NOMO-1 treated with DMSO at 0.1 percent for 48 hours (cell line): Measurements from ENCODE around the gene NOS1AP.

ENCODE experiments used
- DNase-seq: peaks from one replicate; lab custom pipeline; 2025; ENCODE audit not compliant: unreplicated experiment; lab: John Stamatoyannopoulos, UW

The NOS1AP gene

DNA sequence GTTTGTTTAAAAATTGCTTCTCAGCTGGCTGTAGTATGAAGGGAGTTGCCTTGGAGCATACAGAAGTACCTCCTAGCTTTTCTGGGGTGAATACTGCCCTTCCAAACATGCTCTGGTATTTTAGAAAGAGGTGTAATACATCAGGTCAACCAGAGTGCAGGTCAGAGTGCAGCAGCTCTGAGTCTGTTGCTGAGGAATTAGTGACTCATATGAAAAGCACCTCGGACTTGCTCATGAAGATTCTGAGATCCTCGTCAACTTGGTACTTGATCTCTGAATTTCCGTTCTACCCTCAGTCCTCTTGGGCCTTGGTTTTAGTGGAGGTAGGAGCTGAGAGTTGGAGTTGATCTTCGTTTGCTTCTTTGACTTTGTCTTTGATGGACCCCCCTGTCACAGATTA, 67.3 kb downstream of the NOS1AP start:
- no peak for DNase-seq

DNA sequence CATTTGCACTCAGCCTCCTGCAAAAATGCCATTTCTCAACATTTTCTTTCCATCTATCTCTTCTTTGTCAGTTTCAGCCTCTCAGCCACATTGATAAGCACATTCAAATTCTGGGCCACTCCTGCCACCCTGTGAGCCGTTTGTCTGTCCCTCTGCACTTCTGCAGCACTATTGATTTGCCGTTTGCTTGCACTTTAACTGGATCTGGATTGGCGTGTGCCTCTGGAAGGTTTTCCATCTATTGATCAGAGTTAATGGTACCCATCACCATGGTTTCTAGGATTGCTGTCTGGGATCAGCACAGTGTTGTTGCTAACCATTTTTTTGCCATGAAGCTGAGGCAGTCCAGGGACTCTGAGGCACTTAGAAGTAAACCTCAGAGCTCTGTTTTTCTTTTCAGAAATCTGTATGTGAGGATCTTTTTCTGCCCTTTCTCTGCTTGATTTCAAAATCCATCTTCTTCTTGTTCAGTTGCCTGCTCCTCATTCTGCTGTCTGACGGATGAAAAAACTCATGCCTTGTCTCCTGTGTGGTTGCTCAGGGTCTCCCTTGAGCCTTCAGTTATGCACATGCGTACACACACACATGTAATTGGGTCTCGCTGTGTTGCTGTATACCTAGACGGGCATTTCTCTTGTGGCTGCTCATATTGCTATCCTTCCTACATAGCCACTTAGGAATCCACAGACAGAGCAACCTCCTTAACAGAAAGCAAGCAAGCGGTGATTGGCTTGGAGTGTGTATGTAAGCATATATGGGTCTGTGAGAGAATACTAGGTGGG, 67.9 kb downstream of the NOS1AP start:
- DNase-seq, result no peak

DNA sequence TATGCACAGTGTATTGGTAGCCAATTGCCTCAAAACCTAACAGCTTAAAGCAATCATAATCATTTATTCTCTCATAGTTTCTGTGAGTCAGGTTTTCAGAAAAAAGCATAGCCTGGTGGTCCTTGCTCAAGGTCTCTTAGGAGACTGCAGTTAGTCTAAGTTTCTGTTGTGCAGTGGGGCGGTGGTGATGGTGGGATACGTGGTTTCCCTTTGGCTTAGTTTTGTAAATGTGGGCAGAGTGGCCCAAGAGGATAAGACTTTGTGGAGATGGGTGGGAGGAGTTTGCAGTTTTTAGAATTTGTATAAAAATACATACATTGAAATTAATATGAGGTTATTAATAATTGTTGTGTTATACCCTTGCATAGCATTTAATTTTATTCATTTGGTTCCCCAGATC, 68.6 kb downstream of the NOS1AP start:
- DNase-seq, result no peak

DNA sequence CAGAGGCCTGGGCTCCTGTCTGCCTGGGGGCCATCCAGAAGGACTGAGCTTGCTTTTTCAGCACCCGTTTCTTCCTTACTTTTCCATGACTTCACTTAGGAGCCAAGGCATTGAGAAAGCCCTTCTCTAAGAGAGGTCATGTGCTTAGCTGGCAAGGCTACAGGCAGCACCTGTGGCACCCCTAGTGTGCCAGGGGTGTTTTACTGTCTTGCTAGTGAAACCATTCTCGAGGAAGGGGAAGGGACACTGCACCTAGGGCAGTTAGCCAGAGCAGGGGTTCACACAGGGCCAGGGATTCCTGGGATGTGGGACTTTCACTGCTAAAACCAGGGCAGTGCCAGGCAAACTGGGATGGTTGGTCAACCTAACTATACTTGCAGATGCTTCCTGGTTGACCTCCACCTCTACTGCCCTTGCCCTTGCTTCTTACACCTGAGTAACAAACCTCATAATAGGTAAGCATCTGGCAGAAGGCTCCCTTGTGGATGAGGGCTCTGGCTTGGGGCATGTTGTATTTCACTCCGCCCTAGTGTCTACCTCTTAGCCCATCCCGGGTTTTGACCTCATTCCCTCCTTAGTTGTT, 69.2 kb downstream of the NOS1AP start:
- no peak for DNase-seq

DNA sequence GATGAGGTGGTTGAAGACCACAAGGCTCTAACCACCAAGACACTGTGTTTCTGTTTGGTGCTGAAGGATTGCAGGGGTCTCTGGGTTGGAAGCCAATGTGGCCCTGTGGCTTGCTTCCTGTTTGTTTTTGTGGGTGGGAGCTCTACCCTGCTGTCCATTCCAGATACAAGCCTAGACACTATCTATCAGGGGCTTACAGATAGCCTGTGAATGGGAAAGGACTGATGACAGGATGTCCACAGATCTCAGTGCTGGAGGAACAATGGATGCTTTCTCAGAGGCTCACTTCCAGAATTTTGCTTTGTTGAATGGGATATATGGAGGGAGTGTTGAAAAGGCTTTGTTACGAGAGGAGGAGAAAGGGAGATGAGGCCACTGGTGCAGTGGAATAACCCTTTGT, 69.7 kb downstream of the NOS1AP start:
- DNase-seq, result no peak

DNA sequence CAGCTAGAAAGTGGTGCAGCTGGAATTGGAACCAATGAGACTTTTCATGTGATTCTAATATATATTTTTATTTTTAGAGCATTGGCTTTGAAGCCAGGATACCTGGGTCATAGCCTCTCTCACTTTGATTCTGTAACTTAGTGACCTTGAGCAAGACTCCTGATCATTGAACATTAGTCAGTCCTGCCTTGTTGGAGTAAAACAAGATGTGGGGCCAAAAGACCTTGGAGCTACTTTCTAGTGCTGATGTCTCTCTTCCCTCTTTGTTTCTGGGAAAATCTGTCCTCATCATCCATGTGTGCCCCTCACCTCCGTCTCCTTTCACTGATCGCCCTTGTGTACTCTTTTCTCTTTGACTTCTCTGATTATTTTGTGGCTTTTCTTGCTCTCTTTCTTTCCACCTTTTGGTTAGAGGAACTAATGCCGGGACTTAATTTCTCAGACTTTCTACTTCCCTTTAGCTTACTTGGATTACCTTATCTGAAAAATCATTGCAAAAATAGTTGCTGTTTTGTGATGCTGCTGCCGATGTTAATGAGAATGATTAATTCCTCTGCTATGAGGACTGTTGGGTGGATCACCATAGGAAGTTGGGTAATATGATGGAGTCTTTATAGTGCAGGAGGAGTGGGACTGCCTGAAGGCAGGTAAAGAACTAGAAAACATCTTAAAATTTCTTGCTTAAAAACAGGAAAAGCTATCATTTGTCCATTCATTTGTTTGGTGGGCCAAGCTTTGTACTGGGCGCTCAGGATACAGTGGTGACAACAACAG, 72.0 kb downstream of the NOS1AP start:
- DNase-seq, result peak; percentile 75

DNA sequence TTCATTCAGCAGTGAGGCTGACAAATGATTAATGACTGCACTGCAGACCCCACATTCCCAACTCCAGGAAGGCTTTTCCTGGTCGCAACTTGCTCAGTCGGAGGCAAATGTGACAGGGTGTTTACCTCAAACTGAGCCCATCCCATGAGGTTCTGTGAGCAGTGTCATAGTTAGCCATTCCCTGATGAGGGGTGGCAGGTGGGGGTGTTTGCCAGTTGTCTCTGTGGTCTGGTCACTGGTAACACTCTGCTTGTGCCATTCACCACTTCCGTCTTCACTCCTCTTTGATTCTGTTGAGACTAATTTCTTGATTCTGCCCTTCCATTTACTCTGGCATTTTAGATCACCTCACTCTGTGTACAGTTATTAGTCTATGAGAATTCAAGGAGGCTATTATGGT, 73.5 kb downstream of the NOS1AP start:
- DNase-seq, result no peak

DNA sequence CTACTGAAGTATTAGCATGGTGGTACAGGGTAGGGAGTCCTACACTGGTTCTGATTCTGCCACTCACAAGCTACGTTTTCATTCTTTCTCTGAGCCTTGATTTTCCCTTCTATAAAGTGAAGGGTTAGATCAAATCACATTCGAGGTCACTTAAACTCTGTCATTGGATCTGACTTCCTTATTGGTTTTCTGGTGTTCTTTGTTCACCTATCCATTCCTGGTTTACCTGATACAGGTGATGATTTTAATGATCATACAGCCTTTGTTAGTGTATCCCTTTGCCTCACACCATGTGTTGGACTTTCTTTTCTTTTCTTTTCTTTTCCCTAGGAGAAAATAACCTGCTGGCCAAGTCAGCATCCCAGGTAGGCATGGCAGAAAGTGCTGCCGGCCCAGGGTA, 74.8 kb downstream of the NOS1AP start:
- no peak for DNase-seq

DNA sequence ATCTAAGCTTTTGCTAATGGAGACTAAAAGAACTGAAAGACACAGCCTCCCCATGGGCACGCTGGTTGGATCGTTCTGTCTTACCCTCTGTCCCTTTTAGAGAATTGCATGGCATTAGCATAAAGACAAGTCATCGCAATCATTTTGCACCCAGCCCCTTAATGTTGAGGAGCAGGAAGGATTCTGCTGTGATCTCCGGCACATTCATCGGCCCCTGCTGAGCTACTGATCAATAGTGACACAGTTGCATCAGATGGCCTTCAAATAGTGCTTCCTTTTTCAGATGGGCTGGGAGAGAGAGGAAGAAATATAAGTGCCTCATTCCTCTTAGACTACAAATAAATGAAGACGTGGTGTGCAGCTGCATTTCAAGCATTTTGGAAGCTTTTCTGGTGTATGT, 75.4 kb downstream of the NOS1AP start:
- DNase-seq, result peak; percentile 68

DNA sequence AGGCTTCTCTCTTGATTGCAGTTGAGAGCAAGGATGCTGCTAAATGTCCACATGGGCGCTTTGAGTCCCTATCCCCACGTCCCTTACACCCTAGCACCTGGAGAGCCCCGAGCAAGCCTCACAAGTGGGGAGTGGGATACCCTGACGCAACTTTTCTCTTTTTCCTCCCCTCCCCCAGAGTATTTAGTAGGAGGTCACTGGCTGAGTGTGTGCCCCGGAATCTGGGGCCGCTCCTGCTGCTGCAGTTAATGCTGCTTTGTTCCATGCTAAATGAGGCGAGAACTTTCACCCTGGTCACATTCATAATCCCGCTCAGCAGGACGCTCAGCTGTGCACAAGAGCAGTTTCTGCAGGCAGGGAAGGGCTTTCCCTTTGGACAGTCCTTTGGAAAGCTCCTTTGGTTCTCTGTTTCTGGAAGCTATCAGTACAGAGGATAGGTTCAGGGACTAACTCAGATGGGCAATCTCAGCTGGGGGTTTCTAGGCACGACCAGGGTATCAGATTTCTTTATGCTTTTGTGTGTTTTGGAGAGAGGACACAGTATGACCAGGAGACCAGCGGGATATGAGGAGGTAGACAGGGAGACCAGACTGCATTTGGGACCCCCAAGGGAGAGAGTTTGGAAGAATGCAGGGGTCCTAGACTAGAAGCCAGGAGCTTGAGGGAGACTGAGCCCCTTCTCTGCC, 75.9 kb downstream of the NOS1AP start:
- DNase-seq, result no peak

DNA sequence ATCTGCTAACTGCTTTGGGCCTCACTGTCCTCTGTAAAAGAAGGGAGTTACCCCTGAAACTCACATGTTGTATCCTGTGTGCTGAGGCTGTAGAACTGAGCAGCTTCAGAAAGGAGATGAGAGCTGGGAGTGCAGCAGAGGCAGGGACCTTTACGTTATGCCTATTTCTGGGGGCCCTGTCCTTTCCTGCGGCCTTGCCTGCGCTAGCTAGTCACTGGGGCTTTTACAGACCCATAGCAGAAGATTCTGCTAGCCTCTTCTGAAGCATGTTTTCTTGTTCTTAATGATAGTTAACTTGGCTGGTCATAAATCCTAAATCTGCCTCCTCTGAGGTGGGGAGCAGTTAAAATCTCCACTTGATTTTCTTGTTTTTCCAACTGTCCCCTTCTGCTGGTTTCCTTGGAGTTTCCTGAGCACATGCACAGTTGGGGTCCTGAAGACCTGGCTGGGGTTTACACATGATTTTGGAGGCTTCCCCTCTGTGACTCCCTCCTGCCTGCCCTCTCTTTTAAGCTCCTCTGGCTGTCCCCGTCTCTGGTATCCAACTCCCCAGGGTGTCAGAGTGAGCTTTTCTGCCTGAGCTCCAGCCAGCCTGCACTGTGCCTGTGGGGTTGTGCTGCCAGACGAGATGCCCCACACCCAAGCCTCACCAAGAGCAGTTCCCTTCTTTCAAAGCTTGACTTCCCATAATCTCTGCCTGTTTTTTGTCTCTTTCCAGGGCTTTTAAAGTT, 76.6 kb downstream of the NOS1AP start:
- no peak for DNase-seq

DNA sequence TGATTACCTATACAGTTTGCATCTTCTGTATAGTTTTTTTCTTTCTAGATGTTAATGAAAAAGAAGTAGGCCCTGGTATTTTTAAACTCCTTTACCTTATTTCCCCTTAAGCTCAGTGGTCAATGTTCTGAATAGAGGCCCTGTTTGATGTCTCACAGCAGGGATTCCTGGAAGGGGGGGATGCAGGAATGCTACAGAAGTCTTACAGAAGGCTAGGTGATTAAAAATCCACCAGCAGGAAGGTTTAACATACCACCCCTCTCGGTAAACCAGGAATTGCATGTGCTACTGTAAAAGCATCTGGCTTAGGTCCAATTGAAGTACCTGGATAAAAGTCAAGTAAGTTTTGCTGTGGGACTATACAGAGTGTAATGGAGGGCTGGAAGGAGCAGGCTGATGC, 78.3 kb downstream of the NOS1AP start:
- DNase-seq, result no peak

DNA sequence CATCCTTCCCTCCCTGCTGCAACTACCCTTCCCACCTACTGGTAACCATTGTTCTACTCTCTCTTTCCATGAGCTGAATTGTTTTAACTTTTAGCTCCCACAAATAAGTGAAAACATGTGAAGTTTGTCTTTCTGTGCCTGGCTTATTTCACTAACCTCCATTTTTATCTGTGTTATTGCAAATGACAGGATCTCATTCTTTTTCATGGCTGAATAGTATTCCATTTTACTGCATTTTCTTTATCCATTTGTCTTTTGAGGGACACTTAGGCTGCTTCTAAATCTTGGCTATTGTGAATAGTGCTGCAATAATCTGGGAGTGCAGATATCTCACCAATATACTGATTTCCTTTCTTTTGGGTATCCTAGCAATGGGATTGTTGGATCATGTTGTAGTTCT, 80.6 kb downstream of the NOS1AP start:
- DNase-seq, result no peak

DNA sequence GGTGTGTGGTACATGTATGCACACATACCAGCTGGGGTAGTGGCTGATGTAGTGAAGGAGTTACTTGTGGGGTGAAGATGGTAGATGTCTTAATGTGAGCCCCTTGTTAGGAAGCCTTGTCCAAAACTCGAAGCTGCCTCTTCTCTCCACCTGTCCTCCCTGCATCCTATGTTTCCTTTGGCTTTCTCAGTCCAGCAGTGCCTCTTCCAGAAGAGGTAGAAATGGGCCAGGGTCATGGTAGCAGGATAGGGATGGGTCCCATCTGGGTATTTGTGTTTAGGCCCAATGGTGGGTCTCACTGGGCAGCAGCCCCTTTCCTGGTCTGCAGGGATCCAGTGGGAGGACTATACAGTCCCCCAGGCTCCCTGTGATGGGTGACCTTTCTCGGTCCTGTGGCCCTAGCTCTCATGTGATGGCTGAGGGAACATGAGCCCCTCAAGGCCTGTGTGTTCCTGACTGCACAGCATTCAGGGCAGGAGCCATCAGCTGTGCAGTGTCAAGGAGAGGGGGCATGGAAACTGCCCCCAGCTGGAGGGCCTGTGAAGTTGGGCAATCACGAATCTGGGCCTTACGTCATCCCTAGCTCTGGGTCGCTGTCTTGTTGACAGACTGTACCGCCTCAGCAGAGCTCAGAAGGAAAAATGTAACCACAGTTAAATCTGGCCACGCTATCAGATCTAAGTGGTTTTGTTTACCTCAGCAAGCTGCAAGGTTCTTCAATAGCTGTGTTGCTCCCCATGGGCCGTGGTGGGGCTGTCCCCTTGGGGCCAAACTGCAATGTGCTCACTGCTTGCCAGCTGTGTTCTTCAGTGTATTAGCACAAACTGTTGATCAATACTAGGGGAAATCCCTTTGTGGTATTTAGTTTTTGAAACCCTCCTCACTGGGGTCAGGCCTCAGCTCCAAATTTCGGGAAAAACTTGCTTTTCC, 82.7 kb downstream of the NOS1AP start:
- DNase-seq, result peak; percentile 29

DNA sequence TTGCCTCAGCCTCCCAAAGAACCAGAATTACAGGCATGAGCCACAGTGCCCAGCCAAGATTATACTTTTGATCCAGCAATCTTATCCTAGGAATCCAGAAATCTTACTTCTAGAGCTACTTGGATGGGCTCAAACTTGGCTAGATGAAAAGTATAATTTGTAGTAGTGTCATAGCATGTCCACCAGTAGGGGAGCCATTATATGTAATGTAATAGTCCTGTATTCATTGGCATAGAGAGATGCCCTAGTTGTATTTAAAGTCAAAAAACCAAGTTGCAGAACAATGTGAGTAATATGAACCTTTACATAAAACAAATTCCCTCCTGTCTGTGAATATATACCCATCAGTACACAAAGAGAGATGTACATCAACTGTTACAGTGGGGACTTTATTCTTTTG, 83.9 kb downstream of the NOS1AP start:
- DNase-seq, result no peak

DNA sequence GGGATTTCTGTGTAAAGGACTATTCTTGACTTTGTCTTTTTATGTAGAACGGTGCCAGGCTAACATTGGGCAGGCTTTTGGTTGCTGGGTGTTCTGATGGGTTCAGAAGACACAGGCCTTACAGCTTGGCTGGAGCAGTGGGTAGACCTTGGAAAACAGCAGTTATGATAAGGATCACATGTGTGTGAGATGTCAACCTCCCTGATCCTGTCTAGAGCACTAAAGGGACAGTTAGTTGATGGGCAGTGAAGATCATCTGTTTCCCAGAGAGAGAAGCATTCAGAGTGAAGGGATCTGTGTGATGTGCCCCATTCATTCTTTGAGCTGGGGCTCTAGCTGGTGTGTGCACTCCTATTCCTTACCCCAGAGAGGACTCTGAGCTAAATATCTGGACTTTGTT, 88.0 kb downstream of the NOS1AP start:
- no peak for DNase-seq

DNA sequence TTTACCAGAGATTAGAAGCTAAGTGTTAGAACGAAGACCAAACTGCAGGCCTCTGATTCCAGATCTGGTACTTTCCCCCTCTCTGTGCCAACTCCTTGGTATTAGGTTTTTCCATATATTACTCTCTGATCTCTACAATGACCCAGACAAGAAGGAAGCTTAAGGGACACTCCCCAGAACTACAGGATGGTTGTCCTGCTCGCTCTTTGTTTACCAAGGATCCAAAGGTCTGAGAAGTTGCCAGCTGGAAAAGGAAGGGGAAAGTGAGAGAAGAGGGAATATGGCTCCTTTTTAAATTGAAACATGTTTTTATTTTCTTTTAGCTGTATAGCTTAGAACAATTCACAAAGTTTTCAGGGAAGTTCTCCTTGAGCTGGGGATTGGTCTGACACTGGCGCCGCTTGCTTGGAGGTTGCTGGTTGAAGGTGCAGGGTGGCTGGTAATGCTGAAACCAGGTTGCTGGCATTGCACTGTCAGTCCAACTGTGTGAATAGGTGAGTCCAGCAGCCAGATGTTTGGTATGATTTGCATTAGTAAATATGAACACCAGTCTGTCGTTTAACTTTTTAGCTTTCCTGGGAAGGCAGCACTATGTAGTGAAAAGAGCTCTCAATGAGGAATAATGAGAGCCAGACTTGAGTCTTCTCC, 89.3 kb downstream of the NOS1AP start:
- no peak for DNase-seq

DNA sequence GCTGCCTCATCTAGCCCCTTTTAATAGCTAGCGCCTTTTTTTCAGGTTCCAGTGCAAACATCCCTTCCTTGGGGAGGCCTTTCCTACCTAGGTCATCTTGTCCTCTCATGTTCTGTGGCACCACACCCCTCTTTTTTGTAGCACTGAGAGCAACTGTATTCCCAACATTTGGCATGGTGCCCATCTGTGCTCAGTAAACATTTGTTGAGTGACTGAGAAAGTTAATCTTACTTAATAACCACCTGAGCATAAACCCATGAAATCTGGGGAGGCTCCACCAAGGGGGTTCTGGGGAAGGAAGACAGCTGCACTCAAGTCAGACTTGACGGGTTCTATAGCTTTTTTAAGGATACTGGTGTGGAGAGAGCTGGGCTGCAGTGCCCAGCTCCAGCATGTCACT, 90.0 kb downstream of the NOS1AP start:
- no peak for DNase-seq

DNA sequence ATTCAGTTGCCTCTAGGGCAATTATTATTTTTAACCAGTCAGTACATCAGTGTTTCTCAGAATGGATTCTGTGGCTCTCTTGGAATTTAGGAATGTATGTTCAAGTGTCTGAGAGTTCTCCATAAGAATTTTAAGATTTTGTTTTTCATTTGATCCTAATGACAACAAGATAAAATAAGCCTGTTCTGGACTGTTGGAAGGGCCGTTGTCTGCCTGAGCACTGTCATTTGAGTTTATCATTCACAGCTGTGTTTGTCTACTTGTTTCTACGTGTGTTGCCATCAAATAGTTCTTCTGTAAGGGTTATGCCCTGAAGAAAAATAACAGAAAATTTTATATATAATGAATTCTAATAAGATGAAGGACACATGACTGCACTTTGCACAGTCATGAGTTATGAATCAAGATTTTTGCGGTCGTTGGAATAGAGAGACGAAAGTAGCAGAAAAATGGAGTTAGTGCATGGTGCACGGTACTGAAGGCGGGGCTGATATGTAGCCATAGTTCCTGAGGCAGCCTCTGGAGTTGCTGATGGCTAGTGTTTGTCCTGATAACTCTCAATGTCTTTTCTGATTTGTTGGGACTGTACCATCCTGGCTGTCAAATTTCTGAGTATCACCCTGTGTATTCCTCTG, 92.5 kb downstream of the NOS1AP start:
- DNase-seq, result no peak
